GM18498 (cell line): ENCODE results near the gene ZRANB3.
"Not testable (repeated sequence)": the region's sequence is repeated elsewhere in the genome, so short reads cannot be mapped to it uniquely, and the experiment has no call there.

Experiments used
- ATAC-seq: cut with Tn5 transposase; IDR thresholded peaks from one replicate; pipeline ENCODE4 v1.9.1; 2021; ENCODE audit warnings: mild to moderate bottlenecking, moderate library complexity; ENCODE audit not compliant: unreplicated experiment

Gene ZRANB3

DNA sequence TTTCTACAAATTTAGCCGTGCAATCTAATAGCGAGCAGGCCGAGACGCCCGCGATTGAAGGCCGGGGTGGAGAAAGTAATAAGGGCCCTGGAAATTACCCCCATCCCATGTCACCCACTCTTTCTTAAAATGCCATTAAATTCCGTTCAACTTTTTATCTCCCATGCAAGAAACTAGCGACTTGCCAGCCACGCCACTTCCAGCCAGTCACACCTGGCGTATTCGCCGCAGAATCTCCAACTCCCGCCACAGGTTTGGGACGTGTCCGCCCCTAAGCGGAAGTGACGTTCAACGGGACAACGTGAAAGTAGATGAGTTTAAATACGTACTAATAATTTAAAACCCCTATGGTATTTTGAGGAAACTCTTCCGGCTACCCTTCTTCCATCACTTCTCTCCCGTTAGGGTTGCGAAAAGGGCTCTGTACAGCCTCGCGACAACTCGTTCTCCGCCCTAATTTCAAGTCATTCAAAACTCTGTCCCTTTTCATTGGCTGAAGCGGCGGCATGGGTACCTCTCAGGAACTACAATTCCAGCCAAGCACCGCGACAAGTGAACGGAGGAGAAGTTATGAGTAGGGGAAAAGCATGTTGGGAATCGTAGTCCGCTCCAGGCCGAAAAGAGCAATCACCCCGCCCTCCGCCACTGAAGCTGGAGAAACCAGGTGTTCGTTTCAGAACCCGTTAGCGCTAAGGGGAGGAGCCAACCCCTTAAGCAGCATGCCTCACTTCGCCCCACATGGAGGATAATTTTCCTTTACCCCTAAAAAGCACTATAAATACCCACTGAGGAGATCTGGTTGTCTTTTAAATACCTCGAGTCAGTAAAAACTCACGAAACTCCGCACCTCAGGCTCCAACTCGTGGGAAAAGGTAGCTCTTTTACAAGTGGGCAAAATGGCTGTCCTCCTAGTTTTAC is at the start of gene ZRANB3:
TSS of gene ZRANB3 (minus strand) at position 906 of the 918 bp plus-strand sequence.
- peak; percentile 77 for ATAC-seq

DNA sequence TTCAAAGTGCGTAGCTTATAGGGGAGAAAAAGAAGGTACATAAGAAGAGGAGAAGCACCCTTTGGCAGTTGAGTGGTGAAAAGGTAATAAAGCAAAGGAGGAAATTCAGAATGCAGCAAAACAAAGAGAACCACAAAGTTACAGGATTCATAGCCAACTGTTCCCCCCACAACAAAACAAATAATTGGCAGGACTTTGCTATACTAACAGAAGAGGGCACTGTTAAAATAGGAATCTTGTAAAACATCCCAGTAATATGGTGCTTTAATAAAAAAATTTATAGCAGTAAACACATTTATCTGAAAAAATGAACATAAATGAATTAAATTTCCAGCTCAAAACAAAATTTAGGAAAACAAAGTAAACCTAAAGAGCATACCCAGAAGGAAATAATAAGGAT is 42.6 kb upstream of the ZRANB3 start:
- ATAC-seq = no peak

DNA sequence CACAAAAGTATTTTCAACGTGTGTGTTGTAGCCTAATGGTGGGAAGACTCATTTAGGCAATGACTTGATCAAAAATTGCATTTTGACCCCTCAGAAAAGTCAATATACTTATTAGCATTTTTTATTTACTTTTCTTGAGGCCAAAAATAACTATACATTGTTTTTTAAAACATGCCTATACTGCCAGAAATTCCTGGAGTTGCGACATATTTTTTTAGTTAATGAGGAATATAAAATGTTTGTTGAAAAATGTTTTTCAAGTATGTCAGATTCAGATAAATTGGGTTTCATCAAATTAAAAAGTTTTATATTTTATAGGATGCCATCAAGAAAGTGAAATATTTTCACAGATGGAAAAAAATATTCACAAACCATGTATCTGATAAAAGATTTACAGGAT is 39.9 kb upstream of the ZRANB3 start:
- no peak for ATAC-seq

DNA sequence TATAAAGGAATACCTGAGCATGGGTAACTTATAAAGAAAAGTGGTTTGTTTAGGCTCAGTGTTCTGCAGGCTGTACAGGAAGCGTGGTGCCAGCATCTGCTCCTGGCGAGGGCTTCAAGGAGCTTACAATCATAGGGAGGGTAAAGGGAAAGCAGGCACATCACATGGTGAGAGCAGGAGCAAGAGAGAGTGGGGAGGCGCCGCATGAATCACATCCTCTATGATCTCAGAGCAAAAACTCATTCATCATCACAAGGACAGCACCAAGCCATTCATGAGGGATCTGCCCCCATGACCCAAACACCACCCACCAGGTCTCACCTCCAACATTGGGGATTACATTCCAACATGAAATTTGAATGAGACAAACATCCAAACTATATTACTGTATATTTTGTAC is 32.8 kb upstream of the ZRANB3 start:
- ATAC-seq = no peak

- no peak for ATAC-seq
Observed at GRCh38 chr2:135561925-135562324, 30.9 kb upstream of the ZRANB3 start.

DNA sequence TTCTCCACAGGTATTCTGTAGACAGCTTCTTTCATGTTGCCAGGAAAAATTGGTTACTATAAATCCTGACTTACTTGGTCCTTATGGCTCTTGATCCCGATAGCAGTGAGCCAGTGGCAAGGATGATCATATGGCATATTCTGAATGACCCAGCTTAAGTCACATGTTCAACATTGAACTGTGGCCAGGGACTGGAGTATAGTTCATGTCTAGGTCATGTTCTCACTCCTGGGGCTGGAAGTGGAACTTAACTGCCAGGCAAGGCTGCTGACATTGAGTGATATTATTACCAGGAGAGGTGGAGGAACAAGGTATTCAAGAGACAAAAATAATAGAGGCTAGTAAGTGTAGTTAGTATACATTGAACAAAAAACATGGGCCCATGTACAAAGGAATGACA is 26.5 kb upstream of the ZRANB3 start:
- no peak for ATAC-seq

- ATAC-seq = no peak
Observed at GRCh38 chr2:135555311-135555710, 24.3 kb upstream of the ZRANB3 start.

DNA sequence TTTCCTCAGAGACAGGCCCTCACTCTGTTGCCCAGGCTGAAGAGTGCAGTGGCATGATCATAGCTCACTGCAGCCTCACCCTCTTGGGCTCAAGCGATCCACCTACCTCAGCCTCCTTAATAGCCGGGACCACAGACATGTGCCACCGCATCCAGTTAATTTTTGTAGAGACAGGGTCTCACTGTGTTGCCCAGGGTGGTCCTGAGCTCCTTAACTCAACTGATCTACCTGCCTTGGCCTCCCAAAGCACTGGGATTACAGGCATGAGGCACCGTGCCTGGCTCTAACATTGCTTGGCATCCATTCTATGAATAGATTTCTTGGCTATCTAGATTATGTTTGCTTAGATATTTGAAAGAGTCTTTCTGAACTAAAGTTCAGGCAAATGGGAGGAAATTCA is 21.9 kb upstream of the ZRANB3 start:
- ATAC-seq = no peak

DNA sequence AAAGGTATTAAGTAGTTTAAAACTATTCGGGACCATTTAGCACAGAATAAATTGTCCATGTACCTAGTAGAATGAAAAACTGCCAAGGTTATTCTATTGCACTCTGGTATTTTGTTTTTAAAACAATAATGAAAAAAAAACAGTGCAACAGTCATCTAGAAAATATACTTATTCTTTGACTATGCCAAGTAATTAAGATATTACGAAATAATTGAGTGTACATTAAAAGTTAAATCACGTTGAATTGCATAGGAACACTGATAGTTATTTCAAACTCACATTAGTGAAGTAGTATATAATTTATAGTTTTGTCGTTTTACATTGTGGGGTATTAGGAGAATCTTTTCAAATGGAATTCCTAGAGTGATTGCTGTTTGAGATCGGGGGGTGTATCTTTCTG is 20.3 kb upstream of the ZRANB3 start:
- ATAC-seq = no peak

GRCh38 chr2:135547311-135547710 is 16.3 kb upstream of the ZRANB3 start:
- ATAC-seq = no peak

DNA sequence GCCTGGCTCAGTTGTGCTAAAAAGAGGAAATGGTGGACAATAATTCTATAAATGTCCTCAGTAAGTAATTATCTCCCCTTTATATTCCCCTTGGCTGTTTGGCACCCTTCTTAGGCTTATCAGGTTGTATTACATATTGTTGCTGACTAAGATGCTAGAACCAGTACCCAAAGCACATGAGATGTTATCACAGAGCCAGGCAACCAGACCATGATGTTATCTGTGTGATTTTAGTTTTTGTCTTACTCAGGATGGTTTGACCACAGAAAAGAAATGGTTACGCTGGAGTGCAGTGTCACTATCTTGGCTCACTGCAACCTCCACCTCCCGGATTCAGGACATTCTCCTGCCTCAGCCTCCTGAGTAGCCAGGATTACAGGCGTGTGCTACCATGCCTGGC is 15.4 kb upstream of the ZRANB3 start:
- ATAC-seq = no peak

- ATAC-seq = not testable (repeated sequence)
Observed at GRCh38 chr2:135533545-135533944, 2.5 kb upstream of the ZRANB3 start.

GRCh38 chr2:135532581-135532980 is 1.6 kb upstream of the ZRANB3 start:
- ATAC-seq = no peak

- peak; percentile 81 for ATAC-seq
Observed at GRCh38 chr2:135531231-135532197, 496 bp upstream of the ZRANB3 start, which contains the start of gene R3HDM1. Gene R3HDM1 (plus strand): TSS chr2:135531484. CDS start chr2:135604846, 73,362 bp downstream.

GRCh38 chr2:135528006-135528405 is 3.0 kb downstream of the ZRANB3 start:
- ATAC-seq = no peak

GRCh38 chr2:135525786-135526185 is 5.2 kb downstream of the ZRANB3 start:
- no peak for ATAC-seq

DNA sequence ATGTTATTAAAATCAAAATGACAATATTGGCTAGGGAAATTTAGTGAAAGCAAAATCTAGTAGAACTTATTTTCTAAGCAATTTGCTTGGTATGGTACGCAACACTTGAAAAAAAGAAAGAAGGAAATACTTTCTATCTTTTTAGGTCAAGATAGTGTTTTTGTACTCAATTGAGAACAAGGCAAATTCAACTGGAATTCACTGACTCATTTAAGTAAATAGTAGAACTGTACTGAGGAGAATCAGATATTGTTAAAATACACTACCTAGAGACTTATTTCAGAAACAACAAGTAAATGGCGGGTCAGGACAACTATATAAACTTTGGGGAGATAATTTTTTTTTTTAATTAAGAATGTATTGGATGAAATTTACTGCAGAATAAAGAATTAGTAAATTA is 18.9 kb downstream of the ZRANB3 start:
- ATAC-seq = no peak

DNA sequence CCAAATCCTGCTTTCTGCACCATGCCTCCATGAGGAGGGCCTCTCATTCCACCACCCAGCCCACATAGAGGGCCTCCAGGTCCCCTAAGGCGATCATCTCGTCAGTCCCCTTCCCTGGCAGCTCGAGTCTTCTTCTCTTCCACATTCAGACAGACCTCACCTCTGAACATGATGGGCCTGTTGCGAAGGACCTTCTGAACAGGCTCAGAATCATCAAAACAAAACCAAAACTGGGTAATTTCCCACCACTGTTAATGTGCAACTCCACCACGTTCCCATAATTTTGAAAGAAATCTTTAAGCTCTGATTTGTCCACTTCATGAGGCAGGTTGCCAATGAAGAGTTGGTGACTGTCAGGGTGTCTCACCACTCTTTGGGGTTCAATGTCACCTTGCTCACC is 20.4 kb downstream of the ZRANB3 start:
- no peak for ATAC-seq

DNA sequence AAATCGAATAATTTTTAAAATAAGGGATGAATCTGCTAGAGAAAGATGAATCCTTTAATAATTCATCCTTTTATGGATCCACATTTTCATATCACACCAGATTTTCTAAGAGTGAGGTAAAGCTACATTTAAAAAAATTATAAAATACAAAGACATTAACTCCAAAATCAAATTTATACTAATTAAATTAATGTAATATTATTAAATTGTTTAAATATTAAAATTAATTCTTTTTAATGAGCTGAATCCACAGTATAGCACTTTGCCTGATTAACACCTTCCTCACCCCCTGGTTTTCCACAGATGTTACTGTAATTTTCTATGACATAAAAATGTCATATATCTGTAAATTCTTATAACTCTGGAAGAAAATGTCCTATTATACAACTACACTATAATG is 26.2 kb downstream of the ZRANB3 start:
- no peak for ATAC-seq

- ATAC-seq = not testable (repeated sequence)
Observed at GRCh38 chr2:135498588-135498987, 32.4 kb downstream of the ZRANB3 start.

DNA sequence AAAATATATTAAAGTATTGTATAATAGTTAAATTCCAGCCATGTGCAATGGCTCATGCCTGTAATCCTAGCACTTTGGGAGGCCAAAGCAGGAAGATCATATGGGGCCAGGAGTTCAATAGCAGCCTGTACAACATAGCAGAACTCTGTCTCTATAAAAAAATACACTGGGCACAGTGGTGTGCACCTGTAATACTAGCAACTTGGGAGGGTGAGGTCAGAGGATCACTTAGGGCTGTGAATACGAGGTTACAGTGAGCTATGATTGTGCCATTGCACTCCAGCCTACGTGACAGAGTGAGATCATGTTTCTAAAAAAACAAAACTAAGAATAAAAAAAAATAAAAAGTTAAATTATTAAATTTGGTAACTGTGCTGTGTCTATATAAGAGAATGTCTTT is 36.1 kb downstream of the ZRANB3 start:
- no peak for ATAC-seq
